Erythroblast (primary cell): ENCODE results near the gene SLC25A10.

Experiments used
- GATA1 ChIP-seq: IDR thresholded peaks from 2 replicates; pipeline ENCODE4 v1.6.1; 2011; ENCODE audit warnings: low read depth, mild to moderate bottlenecking, control low read depth, low read length, moderate library complexity
- POLR2A ChIP-seq: IDR thresholded peaks from 2 replicates; pipeline ENCODE4 v1.6.1; 2011; ENCODE audit warnings: mild to moderate bottlenecking, low read length

GRCh38 chr17:81741594-81742452, 29.7 kb downstream of the SLC25A10 start:
- TF ChIP-seq POLR2A = no peak
- no peak for TF ChIP-seq GATA1
